ENCODE results near the gene MED15.

The MED15 gene

DNA sequence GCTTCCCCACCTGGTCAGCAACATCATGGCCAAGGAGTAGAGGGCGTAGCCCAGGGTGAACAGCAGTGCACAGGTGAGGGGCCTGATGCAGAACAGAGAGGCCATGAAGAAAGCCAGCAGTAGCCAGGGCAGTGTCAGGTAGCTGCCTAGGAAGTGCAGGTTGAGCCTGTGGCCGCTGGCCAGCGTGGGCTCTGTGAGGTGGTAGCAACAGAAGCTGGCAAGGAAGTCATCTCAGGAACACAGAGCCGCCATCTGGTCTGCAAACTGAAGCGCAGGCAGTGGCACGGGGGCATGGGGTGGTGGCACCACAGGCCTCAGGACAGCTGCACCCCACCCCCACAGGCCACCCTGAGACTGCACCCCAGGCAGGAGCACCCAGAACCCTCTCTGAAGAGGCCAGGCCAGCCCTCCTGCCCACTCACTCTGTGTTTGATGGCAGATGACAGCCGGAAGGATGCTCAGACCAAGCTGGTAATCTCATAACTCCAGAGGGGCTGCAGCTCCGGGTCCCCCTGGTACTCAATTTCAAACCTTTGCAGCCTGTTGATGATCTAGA is 95.3 kb downstream of the MED15 start:
- TF ChIP-seq CTCF (IDR thresholded peaks at IDR 0.05; ENCODE audit: insufficient read depth, low read length, poor library complexity, severe bottlenecking): no peak
- H3K4me3 ChIP-seq (replicated peaks; ENCODE audit: low read depth, low read length): no peak overlapping the region
- no peak for DNase-seq (ENCODE audit: extremely low read depth, insufficient read length)
- no peaks in the 10 kb centered on the region for H3K27me3 ChIP-seq (replicated peaks; ENCODE audit: control insufficient read depth, insufficient read depth, low read length)
- no peaks in the 10 kb centered on the region for H3K36me3 ChIP-seq (ENCODE audit: control insufficient read depth, insufficient read depth, low read length)

DNA sequence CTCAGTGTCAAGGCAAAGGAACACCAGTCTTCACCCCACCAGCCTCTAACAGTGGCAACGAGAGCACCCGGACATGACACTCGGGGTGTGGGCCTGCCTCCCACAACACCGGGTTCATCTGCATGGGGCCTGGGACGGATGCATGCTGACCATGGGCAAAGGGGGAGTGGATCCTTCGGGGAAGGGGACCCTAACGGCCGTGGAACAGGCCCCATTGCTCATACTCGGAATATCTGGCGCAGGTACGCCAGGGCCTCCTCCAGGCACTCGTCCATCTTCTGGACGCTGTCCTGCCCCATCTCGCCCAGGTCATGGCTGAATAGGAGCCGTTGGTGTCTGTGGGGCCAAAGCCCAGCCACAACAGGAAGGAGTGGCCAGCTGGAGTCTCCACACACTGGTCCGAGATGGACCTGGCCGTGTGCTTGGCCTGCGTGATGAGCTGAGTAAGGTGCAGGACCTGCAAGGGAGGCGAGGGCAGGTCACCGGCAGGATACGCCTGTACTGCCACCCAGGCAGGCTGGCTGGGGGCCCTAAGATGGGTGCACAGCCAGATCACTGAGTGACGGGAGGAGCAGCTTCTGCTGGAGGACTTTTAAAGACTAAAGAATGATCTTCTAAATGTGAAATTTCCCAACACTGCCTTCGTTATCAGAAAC is 96.8 kb downstream of the MED15 start:
- no peak overlapping the region for H3K4me3 ChIP-seq (replicated peaks; ENCODE audit: low read depth, low read length)
- TF ChIP-seq CTCF (IDR thresholded peaks at IDR 0.05; ENCODE audit: insufficient read depth, low read length, poor library complexity, severe bottlenecking): no peak
- DNase-seq (ENCODE audit: extremely low read depth, insufficient read length): no peak
- no peaks in the 10 kb centered on the region for H3K27me3 ChIP-seq (replicated peaks; ENCODE audit: control insufficient read depth, insufficient read depth, low read length)
- H3K36me3 ChIP-seq (ENCODE audit: control insufficient read depth, insufficient read depth, low read length): no peaks in the 10 kb centered on the region

GRCh38 chr22:20604776-20605221 is 97.4 kb downstream of the MED15 start:
- H3K36me3 ChIP-seq (ENCODE audit: control insufficient read depth, insufficient read depth, low read length): no peaks in the 10 kb centered on the region
- H3K27me3 ChIP-seq (replicated peaks; ENCODE audit: control insufficient read depth, insufficient read depth, low read length): no peaks in the 10 kb centered on the region
- no peak for TF ChIP-seq CTCF (IDR thresholded peaks at IDR 0.05; ENCODE audit: insufficient read depth, low read length, poor library complexity, severe bottlenecking)
- no peak for DNase-seq (ENCODE audit: extremely low read depth, insufficient read length)
- no peak overlapping the region for H3K4me3 ChIP-seq (replicated peaks; ENCODE audit: low read depth, low read length)

DNA sequence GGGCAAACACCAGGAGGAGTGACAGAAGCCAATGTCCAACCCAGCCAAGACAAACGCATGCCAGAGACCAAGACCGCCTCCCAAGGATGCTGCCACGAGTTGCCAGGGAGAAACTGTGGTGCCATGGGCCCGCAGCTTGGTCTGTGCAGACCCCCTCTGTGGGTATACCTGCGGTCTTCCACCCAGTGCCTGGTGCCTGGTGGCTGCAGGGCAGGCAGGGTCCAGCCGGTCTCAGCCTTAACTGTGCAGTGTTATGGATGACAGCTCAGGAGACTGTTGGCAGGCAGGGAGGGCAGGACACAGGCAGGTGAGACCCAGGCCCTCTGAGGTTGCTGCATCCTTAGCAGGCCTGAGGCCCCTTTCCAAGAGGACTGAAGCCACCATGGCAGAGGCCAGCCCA is 97.9 kb downstream of the MED15 start:
- H3K4me3 ChIP-seq (replicated peaks; ENCODE audit: low read depth, low read length): no peak overlapping the region
- no peaks in the 10 kb centered on the region for H3K36me3 ChIP-seq (ENCODE audit: control insufficient read depth, insufficient read depth, low read length)
- no peaks in the 10 kb centered on the region for H3K27me3 ChIP-seq (replicated peaks; ENCODE audit: control insufficient read depth, insufficient read depth, low read length)
- no peak for TF ChIP-seq CTCF (IDR thresholded peaks at IDR 0.05; ENCODE audit: insufficient read depth, low read length, poor library complexity, severe bottlenecking)
- DNase-seq (ENCODE audit: extremely low read depth, insufficient read length): no peak

GRCh38 chr22:20606041-20606783 is 98.8 kb downstream of the MED15 start:
- DNase-seq (ENCODE audit: extremely low read depth, insufficient read length): peak; percentile 57
- Histone ChIP-seq H3K27me3 (replicated peaks; ENCODE audit: control insufficient read depth, insufficient read depth, low read length) (no peaks in the 10 kb centered on the region), H3K36me3 (ENCODE audit: control insufficient read depth, insufficient read depth, low read length) (no peaks in the 10 kb centered on the region), H3K4me3 (replicated peaks; ENCODE audit: low read depth, low read length) (no peak overlapping the region)
- TF ChIP-seq CTCF (IDR thresholded peaks at IDR 0.05; ENCODE audit: insufficient read depth, low read length, poor library complexity, severe bottlenecking): peak; percentile 93
